CD4-positive, alpha-beta T cell treated with Interferon alpha-2 for 1 hour (primary cell): ENCODE results near the gene RAB36.
"Not testable (repeated sequence)": the region's sequence is repeated elsewhere in the genome, so short reads cannot be mapped to it uniquely, and the experiment has no call there.

Experiments used
- DNase-seq, 2 donors: peaks; one replicate each; pipeline ENCODE4 v3.0.0-alpha.2; 2020 to 2022

The RAB36 gene

GRCh38 chr22:23121424-23121823, 23.9 kb upstream of the RAB36 start:
- no peak for DNase-seq

DNA sequence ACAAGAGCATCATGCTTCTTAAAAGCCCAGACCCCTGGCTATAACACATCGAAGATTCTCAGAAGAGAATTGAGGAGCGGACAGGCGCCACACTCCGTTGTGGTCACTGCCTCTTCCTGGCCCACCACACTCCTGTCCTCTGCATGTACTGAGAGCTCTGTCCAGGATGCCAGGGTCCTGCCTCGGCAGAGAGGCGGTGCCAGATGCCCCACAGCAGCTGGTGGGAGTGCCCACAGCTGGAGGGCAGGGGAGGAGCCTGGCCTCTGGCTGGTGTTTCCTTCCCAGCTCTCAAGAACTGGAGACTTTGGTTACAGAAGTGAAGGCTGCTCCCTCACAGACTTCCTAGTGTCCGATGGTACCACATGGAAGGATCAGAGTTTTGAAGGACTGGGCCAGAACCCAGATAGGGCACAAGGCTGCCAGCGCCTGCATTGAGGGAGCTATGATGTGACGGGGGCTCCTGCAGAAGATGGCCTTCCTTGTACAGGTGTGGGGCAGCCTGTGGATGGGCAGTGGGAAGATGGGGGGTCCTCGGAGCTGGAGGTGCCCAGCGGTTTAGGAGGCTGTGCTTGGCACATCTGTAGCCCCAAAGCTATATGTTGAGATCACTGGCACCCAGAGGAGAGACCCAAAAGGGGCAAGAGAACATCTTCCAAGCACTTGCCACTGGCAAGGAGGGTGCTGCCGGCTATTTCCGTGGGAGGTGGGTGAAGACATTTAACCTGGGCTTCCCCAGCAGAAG, 22.9 kb upstream of the RAB36 start:
- DNase-seq, result no peak

DNA sequence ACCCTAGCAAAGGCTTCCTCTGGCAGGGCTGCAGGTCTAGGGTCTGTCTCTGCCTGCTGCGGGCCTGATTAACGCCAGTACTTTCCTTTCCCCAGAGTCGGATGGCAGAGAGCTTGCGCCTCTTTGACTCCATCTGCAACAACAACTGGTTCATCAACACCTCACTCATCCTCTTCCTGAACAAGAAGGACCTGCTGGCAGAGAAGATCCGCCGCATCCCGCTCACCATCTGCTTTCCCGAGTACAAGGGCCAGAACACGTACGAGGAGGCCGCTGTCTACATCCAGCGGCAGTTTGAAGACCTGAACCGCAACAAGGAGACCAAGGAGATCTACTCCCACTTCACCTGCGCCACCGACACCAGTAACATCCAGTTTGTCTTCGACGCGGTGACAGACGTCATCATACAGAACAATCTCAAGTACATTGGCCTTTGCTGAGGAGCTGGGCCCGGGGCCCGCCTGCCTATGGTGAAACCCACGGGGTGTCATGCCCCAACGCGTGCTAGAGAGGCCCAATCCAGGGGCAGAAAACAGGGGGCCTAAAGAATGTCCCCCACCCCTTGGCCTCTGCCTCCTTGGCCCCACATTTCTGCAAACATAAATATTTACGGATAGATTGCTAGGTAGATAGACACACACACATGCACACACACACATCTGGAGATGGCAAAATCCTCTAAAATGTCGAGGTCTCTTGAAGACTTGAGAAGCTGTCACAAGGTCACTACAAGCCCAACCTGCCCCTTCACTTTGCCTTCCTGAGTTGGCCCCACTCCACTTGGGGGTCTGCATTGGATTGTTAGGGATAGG, 22.1 kb upstream of the RAB36 start:
- DNase-seq, result no peak

GRCh38 chr22:23123804-23124254, 21.4 kb upstream of the RAB36 start:
- DNase-seq, result no peak

GRCh38 chr22:23124611-23125511, 20.4 kb upstream of the RAB36 start:
- no peak for DNase-seq

- no peak for DNase-seq
These were observed 19.7 kb upstream of the RAB36 start for GRCh38 chr22:23125512-23126103.

DNA sequence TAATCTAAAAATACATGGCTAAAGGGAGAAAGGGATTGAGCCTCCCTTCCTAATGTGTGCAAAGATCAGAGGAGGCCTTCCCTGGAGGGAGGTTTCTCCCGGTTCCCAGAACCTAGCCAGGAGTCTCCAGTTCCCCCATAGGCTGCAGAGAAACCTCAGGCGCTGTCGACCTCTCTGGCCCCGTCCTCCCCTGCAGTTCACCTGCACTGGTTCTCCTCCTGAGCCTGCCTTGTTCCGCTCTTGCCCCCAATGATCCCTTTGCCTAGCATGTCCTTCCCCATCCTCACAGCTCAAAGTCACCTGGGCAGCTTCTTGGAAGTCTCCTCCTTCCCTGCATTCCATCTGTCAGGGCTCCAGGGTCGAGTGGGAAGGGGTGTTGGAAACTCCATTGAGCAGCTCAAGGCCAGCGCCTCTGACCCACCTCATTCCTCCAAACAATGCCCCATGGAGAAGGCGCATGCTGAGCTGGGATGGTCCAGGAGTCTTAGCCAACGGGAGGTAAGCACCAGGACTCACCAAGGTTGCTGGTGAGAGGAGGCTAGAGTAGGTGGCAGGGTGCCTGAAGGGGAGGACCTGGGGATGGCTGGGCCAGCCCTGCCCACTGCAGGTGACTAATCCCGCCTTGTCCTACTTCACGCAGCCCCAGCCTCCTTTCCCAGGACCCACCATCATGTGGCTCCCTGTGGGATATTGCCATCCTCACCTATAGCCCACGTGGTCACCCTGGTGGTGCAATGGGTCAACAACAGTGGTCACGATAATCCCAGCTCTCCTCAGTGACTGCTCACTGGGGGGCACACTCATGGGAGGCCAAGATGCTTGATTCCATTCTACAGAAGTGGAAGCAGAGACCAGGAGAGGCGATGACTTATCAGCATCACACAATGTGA, 18.9 kb upstream of the RAB36 start:
- DNase-seq, result no peak

DNA sequence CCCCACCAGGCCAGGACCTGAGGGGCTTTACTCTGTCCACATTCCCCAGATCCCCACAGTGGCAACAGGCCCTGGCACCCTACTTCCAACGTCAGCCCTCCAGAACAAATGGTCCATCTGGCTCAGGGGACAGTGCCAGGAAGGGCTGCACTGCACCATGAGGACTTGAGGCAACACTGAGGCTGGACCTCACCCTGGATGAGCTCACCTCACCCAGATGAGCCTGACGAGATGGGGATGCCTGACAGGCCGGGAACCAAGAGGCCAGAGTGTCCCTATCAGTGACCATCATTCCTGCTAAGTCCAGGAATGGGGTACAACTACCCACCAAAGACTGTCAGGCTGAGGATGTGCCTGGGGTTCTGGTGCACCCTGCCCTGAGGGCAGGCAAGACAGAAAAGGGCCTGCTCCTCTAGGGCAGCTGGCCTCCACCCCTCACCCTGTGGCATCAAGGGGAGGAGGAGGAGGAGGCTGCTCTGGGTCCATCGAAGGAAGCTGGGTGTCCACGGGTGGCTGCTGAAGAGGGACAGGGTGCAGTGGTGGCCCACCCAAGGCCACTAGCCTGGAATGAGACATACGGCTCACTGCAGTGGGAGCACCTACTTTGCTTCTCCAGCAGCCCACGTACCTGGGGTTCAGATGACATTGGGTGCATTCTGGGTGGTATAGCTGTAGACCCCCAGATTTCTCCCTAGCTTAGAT, 18.1 kb upstream of the RAB36 start:
- no peak for DNase-seq

DNA sequence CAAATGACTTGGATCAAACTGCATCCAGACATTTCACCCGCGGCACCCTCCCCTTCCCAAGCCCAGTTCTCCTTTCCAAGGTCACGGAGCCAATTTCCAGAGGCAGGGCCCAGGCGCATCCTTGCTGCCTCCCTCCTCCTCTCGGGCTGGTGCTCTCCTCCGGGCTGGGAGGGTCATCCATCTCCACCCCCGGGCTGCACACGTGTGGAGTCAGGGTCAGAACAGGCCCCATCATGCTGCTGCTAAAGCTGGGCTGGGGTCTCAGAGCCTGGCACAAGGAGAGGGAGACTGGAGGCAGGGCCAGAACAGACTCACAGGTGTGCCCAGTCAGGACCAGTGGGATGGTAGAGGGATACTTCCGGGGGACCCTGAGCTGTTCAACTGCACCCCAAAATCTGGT, 17.5 kb upstream of the RAB36 start:
- DNase-seq, result no peak

DNA sequence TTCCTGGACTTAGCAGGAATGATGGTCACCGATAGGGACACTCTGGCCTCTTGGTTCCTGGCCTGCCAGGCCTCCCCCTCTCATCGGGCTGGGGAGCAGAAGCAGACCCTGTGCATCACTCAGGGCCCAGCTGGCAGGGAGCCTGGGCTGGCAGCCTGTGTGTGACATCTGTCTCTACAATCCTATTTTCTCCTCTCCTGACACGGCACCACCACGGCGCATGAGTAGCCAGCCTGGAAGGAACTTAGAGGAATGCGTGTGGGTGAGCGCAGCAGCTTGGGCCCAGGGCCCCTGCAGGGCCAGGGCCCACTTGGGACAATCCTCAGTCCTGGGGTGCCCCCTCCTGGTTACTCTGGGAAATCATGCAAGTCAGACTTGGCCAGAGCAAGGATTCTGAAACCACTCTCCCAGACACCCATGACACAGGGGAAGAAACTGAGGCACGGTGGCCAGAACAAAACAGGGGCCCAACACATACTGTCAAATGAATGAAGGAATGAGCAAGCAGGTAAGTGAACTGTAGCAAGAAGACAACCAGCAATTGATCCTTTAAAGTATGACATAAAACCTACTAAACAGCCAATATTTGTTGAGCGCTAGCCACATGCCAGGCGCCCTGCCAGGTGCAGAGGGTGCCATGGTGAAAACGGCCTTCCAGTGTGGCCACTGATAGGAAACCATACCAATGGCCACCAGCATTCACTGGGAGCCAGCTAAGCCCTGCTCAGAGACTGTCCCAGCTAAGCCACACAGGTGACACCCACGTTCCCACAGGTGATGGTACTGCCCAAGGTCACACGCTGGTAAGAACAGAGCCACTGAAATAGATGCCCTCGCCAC, 16.8 kb upstream of the RAB36 start:
- DNase-seq, result peak; percentile 69 to 78

GRCh38 chr22:23129149-23129548, 16.1 kb upstream of the RAB36 start:
- no peak for DNase-seq

DNA sequence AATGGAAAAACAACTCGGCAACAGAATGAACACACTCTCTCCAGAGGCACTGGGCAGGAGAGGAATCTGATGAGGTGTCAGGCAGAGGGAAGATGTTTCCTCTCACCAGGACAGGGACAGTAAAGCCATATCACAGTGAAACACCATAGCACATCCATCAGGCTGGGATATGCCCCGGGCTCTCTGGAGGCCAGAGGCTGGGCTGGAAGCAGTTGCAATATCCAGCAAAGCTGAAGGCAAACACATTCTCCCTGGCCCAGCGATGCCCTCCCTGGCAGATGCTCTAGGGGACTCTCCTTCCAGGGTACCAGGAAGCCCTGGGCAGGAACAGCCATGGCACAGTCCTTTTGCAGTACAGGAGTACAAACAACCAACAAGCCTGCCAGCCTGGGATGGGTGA, 14.6 kb upstream of the RAB36 start:
- DNase-seq, result no peak

DNA sequence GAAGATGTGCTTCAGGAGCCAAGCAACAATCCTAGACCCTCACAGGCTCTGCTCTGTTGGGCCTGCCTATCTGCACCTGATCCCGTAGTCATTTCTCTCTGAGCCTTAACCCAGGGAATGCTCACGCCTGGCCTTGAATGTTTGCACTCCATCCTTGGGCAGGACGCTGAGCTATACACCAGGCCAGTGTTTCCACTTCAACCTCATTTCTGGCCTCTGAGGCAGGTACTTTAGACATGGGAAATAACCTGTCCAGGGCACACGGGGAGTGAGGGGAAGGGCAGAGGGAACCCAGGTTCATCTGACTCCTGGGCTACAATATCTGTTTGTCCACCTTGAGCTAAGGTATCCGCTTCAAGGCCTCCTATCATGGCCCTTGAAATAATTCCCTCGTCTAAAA, 13.3 kb upstream of the RAB36 start:
- DNase-seq, result no peak

- DNase-seq, result no peak
These were observed 12.7 kb upstream of the RAB36 start for GRCh38 chr22:23132376-23133091.

DNA sequence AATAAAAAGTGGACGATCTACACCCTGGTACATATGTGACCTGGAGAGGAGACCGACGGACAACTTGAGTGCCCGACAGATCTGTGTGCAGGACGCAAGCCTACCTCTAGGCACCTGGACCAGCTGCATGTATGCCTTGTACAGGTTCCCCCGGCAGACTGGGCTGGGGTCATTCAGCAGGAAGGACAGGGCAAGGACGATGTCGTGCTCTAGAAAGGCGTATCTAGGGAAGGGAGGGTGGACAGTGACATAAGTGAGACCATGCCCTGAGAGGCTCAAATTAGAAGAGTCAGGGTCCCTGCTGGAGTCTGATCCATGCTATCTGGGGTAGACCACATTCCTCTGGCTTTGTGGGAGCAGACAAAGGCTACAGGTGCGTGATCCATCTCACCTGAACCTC, 11.4 kb upstream of the RAB36 start:
- DNase-seq, result no peak

- DNase-seq, result not testable (repeated sequence)
These were observed 8.3 kb upstream of the RAB36 start for GRCh38 chr22:23136991-23137390.

DNA sequence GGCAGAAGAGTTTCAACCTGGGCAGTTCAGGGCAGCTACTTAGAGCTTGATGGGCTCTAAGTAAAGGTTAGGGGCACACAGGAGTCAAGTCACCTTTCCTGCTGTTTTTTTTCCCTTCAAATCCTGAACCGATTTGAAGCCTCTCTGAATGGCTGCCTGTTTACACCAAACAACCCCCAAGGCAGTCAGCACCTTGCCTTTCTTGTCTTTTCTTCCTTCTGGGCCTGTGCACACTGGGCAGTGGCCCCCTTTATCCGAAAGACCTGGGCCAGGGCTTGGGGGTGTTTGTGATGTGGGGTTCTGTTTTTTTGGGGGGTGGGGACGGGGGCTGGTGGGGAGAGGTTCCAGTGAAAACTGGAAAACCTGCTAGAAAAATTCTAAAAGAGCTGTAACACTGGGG, 7.8 kb upstream of the RAB36 start:
- no peak for DNase-seq

DNA sequence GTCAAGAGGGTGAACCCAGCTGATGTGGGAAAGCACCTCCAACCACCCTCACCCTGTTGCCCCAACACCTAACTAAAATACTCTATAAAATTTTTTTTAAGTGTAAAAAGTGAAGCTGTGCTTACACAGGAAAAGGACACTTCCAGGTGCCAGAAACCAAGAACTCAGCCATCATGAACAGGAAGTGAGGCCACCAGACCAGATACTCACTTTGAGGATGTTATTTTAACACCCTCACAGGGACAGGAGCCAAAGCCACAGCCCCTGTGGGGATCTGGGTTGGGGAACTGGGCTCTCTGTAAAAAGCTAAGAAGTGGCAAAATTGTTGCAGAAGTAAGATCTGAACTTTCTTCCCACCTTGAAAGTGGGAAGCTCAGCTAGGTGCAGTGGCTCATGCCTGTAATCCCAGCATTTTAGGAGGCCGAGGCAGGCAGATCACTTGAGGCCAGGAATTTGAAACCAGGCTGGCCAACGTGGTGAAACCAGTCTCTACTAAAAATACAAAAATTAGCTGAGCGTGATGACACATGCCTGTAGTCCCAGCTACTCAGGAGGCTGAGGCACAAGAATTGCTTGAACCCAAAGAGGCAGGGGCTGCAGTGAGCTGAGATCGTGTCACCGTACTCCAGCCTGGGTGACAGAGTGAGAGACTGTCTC, 7.2 kb upstream of the RAB36 start:
- DNase-seq, result peak; percentile 69 to 80
